Activated naive CD8-positive, alpha-beta T cell treated with anti-CD3 and anti-CD28 coated beads for 36 hours (primary cell): Measurements from ENCODE around the gene CES2. TPM values are rescaled to one million over a fixed set of nuclear protein-coding genes. Genes with fewer than 3 reads are reported as not detected.
"Not testable (repeated sequence)": the region's sequence is repeated elsewhere in the genome, so short reads cannot be mapped to it uniquely, and the experiment has no call there.

ENCODE experiments used
- DNase-seq: peaks from one replicate; pipeline ENCODE4 v3.0.0; 2021
- H3K27ac Mint-ChIP-seq: one replicate; pipeline ENCODE4 v1.8.0; 2022; ENCODE audit warnings: mild to moderate bottlenecking, moderate library complexity, mixed read lengths
- H3K27me3 Mint-ChIP-seq: one replicate; pipeline ENCODE4 v1.8.0; 2022; ENCODE audit warnings: mild to moderate bottlenecking, mixed read lengths
- H3K36me3 Mint-ChIP-seq: one replicate; pipeline ENCODE4 v1.8.0; 2021; ENCODE audit warnings: mild to moderate bottlenecking, mixed read lengths
- H3K4me1 Mint-ChIP-seq: one replicate; pipeline ENCODE4 v1.8.0; 2021; ENCODE audit warnings: mixed read lengths
- H3K4me3 Mint-ChIP-seq: one replicate; pipeline ENCODE4 v1.8.0; 2022; ENCODE audit warnings: mild to moderate bottlenecking, moderate library complexity, mixed read lengths
- H3K9me3 Mint-ChIP-seq: one replicate; pipeline ENCODE4 v1.8.0; 2022; ENCODE audit warnings: mixed read lengths
- total RNA-seq, 2 experiments: library from RNA; stranded (reverse); gene quantifications; one replicate each; pipeline ENCODE4 v1.2.3, GENCODE V29; 2021

CES2 gene
- total RNA-seq, 2 experiments from 2014 or later, result 23.3 to 24.9 TPM

DNA sequence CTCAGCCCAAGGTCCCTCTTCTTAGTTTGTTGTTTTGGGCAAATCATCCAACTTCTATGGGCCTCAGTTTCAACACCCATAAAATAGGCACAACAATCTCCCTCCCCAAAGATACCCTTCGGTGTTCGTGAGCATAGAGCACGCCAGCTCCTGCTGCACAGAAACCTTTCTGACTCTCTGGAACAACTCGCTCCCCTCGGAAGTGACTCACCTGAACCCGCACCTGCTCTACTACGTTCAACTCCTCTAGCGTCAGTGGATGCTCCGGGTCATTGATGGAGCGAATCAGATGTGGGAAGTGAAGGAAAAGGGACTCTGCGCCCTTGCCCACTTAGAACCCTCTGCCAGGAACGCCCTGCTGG lies 1.6 kb upstream of the CES2 start:
- Mint-ChIP-seq H3K4me3 (peak overlapping the region; percentile 97), H3K36me3 (peaks cover 30% of the 10 kb centered on the region), H3K4me1 (peaks cover 38% of the 10 kb centered on the region), H3K27ac (peak overlapping the region; percentile 99), H3K9me3 (no peaks in the 10 kb centered on the region), H3K27me3 (no peaks in the 10 kb centered on the region)
- DNase-seq, result no peak

DNA sequence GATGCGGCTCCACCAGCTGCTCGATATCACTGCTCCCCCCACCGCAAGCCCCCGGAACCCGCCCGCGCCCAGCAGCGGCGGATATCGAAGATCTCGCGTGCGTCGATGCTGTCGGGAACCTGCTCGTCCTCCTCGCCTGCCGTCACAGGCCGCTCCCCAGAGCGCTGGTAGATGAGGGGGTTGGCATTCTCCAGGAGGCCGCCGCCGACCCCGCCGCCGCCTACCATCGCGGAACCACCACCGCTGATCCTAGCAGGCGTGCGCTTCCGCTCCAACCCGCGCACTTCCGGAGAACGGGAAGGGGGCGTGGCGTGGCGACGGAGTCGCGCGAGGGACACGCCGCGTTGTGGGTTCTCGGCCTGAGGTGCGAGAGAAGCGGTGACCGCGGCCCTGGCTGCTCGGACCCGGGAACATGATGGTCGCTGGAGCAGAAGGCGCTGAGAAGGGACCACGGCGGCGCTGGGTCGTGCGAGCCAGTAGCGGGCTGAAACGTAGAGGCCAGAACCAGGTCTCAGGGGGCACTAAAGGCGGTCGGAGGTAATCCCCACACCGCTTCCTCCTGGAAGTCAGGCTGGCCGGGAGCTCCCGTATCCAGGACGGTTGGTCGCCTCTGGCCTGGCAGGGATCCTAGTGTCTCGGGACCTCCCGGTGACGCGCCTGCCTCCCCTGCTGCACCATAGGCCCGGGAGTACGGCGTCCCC lies 1.0 kb upstream of the CES2 start, which contains the start of gene CIAO2B:
Gene CIAO2B (minus strand): TSS at position 265 of the 701 bp plus-strand sequence. CDS start 38 bp downstream, at position 227.
- Mint-ChIP-seq H3K4me1 (peaks cover 38% of the 10 kb centered on the region), H3K36me3 (peaks cover 30% of the 10 kb centered on the region), H3K27me3 (no peaks in the 10 kb centered on the region), H3K4me3 (peak within 1 kb of the TSS; percentile 97), H3K27ac (peak within 1 kb of the TSS; percentile 99), H3K9me3 (no peaks in the 10 kb centered on the region)
- DNase-seq, result peak; percentile 92

DNA sequence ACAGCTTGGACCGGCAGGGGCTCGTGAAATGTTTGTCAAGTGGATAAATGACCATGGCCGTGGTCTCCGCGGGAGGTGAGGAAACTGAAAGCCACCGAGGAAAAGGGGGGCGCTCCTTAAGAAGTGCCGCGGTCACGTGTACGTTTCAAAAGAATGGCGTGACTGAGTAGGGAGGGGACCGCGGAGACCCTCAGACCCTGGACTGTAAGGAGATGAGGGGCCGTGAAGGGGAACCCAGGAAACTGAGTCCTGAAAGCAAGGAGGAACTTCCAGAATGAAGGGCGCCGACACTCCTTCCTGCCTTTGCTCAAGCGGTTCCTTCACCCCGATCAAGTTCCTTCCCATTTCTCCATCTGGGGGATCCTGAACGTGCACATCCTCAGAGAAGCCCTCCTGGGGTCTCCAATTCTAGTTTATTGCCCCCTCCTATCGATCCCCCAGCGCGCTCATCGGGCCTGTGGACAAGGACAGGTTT lies 440 bp upstream of the CES2 start:
- Mint-ChIP-seq H3K36me3 (peaks cover 30% of the 10 kb centered on the region), H3K4me1 (peaks cover 38% of the 10 kb centered on the region), H3K27ac (peak overlapping the region; percentile 99), H3K4me3 (peak overlapping the region; percentile 97)
- H3K9me3 Mint-ChIP-seq, DNase-seq, H3K27me3 Mint-ChIP-seq: not testable (repeated sequence)

DNA sequence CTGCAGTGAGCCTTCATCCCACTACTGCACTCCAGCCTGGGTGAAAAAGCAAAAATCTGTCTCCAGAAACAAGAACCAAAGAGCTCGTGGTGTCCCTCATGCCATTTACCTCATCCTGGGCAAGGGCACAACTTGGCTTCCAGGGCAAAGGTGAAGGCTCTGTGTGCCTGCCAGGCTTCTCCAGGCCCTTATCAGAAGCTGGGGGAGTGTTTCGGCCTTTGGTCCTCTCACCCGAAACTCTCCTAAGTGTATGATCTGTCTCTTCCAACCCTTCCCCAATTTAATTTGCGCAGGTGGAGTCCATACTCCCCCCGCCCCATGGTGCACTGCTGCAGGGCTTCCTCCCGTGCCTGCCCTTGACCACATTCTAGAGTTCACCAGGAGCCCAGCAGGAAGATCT lies 1.1 kb downstream of the CES2 start:
- Mint-ChIP-seq H3K27ac (peak overlapping the region; percentile 12), H3K9me3 (no peaks in the 10 kb centered on the region), H3K4me1 (peaks cover 38% of the 10 kb centered on the region), H3K4me3 (peak overlapping the region; percentile 32), H3K36me3 (peaks cover 30% of the 10 kb centered on the region), H3K27me3 (no peaks in the 10 kb centered on the region)
- DNase-seq, result no peak

DNA sequence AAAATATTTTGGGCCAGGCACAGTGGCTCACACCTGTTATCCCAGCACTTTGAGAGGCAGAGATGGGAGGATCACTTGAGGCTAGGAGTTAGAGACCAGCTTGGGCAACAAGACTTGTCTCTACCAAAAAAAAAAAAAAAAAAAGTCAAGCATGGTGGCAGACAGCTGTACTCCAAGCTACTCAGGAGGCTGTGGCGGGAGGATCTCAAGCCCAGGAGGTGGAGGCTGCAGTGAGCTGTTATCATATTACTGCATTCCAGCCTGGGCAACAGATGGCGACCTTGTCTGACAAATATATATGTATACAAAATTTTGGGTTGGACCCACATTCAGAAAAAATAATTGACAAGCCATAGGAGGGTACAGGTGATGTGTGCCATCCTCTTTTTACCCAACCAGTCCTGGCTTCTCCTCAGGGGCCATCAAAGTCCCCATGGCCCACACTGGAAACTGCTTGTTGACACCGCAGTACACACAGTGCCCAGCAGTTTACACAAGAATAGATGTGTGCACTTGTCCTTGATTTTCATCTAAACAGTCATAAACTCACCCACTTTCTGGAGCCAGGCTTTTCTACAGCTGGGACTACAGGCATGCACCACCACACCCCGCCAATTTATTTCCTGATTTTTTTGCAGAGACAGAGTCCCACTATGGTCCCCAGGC lies 1.7 kb downstream of the CES2 start:
- Mint-ChIP-seq H3K36me3 (peaks cover 30% of the 10 kb centered on the region), H3K9me3 (no peaks in the 10 kb centered on the region), H3K27ac (peak overlapping the region; percentile 14), H3K4me3 (peak overlapping the region; percentile 32), H3K4me1 (peaks cover 34% of the 10 kb centered on the region), H3K27me3 (no peaks in the 10 kb centered on the region)
- DNase-seq, result no peak

DNA sequence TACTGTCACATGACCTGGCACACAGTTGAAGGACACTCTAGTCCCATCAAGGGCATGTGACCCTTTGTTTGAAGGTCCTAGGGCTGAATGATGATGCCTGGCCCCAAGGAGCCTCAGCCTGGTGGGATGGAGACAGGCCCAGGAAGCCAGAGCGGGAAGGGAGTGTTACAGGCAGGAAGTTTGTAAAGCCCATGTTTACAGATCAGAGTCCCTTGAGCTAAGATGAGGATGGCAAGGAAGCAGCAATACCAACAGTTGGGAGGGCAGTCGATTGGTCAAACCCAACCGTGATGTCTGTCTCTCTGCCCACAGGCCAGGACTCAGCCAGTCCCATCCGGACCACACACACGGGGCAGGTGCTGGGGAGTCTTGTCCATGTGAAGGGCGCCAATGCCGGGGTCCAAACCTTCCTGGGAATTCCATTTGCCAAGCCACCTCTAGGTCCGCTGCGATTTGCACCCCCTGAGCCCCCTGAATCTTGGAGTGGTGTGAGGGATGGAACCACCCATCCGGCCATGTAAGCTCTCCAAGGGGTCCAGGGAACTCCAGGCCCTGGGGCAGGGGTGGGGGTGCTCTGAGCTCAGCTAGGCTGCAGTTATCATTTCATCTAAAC lies 2.5 kb downstream of the CES2 start:
- Mint-ChIP-seq H3K4me3 (no peak overlapping the region), H3K36me3 (peaks cover 26% of the 10 kb centered on the region), H3K9me3 (no peaks in the 10 kb centered on the region), H3K4me1 (peaks cover 26% of the 10 kb centered on the region), H3K27me3 (no peaks in the 10 kb centered on the region), H3K27ac (peak overlapping the region; percentile 14)
- DNase-seq, result no peak

DNA sequence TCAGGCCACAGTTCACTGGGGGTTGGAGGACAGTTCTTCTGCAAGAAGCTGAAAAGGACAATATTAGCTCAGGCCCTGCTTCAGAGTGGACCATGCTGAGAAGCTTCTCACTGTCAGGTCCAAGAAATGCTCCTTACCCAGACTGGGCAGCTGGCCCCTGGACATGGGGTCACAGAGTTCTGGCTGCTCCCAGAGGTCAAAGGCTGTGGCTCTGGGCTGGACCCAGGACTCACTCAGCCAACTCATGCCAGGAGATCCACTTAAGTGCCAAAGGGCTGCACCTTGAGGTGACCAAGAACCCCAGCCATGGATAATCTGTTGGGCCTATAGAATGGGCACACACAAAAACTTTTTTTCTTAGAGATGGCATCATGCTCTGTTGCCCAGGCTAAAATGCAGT lies 4.0 kb downstream of the CES2 start:
- H3K27ac Mint-ChIP-seq, result no peak overlapping the region
- H3K9me3 Mint-ChIP-seq, result no peaks in the 10 kb centered on the region
- no peak for DNase-seq
- no peak overlapping the region for H3K4me3 Mint-ChIP-seq
- H3K36me3 Mint-ChIP-seq, result peaks cover 15% of the 10 kb centered on the region
- no peaks in the 10 kb centered on the region for H3K27me3 Mint-ChIP-seq
- H3K4me1 Mint-ChIP-seq, result peaks cover 16% of the 10 kb centered on the region

DNA sequence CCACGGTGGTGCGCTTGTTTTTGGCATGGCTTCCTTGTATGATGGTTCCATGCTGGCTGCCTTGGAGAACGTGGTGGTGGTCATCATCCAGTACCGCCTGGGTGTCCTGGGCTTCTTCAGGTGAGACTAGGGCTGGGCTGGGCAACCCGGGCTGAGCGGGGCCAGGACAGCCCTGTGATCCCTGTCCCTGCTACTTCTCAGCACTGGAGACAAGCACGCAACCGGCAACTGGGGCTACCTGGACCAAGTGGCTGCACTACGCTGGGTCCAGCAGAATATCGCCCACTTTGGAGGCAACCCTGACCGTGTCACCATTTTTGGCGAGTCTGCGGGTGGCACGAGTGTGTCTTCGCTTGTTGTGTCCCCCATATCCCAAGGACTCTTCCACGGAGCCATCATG lies 4.9 kb downstream of the CES2 start:
- Mint-ChIP-seq H3K36me3 (peaks cover 12% of the 10 kb centered on the region), H3K9me3 (no peaks in the 10 kb centered on the region), H3K27me3 (no peaks in the 10 kb centered on the region)

DNA sequence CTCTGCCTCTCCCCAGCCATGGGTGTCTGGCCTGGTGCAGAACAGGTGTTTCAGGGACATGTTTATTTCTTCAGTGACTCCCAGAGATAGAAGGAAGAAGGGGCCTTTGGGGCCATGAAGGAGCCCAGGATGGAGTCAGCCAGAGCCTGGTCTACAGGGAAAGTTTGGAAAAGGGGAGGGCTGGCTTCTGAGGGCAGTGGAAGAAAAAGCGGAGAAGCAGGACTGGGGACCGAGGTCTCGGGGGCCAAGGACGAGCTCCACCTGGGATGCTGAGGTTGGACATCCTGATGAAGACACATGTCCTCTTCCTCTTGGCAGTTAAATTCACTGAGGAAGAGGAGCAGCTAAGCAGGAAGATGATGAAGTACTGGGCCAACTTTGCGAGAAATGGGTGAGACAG lies 7.7 kb downstream of the CES2 start:
- Mint-ChIP-seq H3K36me3 (peaks cover 3% of the 10 kb centered on the region), H3K9me3 (no peaks in the 10 kb centered on the region), H3K27ac (peak overlapping the region; percentile 54), H3K4me1 (peaks cover 5% of the 10 kb centered on the region), H3K4me3 (no peak overlapping the region), H3K27me3 (peaks cover under 1% of the 10 kb centered on the region)
- DNase-seq, result no peak

More for the DNA sequence above, 4.9 kb downstream of the CES2 start:
- H3K27ac Mint-ChIP-seq, result no peak overlapping the region
- peaks cover 16% of the 10 kb centered on the region for H3K4me1 Mint-ChIP-seq
- H3K4me3 Mint-ChIP-seq, result no peak overlapping the region
- no peak for DNase-seq

DNA sequence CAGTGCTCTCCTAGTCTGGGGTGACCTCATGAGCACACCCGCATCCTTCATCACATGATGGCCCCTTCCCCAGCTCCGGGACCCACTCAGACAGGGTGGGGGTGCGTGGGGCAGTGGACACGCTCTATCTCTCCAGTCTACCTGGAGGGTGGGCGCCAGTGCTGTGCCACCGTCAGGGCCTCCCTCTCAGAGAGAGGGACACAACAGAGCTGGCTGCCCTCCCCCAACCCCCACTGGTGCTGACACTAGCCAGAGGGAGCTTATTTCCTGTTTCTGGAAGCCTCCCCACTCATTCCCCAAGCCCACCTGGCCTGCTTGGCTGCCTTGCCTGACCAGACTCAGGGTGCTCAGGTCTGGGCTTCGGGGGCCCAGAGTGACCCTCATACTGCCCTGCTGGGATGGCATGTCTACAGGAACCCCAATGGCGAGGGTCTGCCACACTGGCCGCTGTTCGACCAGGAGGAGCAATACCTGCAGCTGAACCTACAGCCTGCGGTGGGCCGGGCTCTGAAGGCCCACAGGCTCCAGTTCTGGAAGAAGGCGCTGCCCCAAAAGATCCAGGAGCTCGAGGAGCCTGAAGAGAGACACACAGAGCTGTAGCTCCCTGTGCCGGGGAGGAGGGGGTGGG lies 8.2 kb downstream of the CES2 start:
- H3K36me3 Mint-ChIP-seq, result peaks cover 3% of the 10 kb centered on the region
- peaks cover 11% of the 10 kb centered on the region for H3K4me1 Mint-ChIP-seq
- no peak overlapping the region for H3K4me3 Mint-ChIP-seq
- H3K27ac Mint-ChIP-seq, result no peak overlapping the region
- H3K27me3 Mint-ChIP-seq, result peaks cover 6% of the 10 kb centered on the region
- H3K9me3 Mint-ChIP-seq, result no peaks in the 10 kb centered on the region
- DNase-seq, result no peak

DNA sequence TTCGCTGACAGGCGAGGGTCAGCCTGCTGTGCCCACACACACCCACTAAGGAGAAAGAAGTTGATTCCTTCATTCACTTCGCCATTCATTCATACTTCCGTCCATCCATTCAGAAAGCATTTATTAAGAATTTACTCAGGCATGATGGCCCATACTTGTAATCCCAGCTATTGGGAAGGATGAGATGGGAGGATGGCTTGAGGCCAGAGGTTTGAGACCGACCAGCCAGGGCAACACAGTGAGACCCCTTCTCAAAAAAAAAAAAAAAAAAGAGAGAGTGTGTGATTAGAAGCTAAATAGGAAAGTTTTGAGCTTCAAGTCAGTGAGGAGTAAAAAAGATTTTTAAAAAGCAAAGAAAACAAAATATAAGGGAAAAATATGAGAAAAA lies 8.7 kb downstream of the CES2 start:
- H3K27ac Mint-ChIP-seq, result no peak overlapping the region
- no peaks in the 10 kb centered on the region for H3K9me3 Mint-ChIP-seq
- peaks cover 11% of the 10 kb centered on the region for H3K27me3 Mint-ChIP-seq
- no peak overlapping the region for H3K4me3 Mint-ChIP-seq
- peaks cover 13% of the 10 kb centered on the region for H3K4me1 Mint-ChIP-seq
- DNase-seq, result no peak
- peaks cover 3% of the 10 kb centered on the region for H3K36me3 Mint-ChIP-seq

DNA sequence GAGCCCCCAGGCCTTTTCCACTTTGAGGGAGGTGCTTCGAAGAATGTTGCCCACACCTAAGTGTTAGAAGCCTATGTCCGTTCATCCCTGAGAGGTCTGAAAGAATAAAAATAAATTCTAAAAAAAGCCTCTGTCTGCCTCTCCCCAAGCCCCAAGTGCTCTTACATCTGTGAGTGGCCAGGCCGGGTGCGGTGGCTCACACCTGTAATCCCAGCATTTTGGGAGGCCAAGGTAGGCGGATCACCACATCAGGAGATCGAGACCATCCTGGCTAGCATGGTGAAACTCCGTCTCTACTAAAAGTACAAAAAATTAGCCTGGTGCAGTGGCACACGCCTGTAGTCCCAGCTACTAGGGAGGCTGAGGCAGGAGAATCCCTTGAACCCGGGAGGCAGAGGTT lies 9.7 kb downstream of the CES2 start:
- H3K27ac Mint-ChIP-seq, result peak overlapping the region; percentile 16
- not testable (repeated sequence) for H3K36me3 Mint-ChIP-seq, DNase-seq, H3K9me3 Mint-ChIP-seq, H3K4me3 Mint-ChIP-seq
- H3K4me1 Mint-ChIP-seq, result peaks cover 16% of the 10 kb centered on the region
- H3K27me3 Mint-ChIP-seq, result peaks cover 21% of the 10 kb centered on the region

DNA sequence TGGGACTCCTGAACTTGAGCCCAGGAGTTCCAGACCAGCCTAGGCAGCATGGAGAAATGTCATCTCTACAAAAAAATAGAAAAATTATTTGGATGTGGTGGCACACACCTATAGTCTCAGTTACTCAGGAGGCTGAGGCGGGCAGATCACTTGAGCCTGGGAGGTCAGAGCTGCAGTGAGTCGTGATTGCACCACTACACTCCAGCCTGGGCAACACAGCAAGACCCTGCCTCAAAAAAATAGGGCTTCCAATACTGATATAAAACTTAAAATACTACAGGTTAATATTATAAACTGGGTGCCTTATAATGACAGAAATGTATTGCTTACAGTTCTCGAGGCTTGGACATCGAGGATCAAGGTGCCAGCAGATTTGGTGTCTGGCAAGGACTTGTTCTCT lies 10.6 kb downstream of the CES2 start:
- H3K9me3 Mint-ChIP-seq, result no peaks in the 10 kb centered on the region
- peaks cover 28% of the 10 kb centered on the region for H3K27me3 Mint-ChIP-seq
- peaks cover 3% of the 10 kb centered on the region for H3K36me3 Mint-ChIP-seq
- peaks cover 20% of the 10 kb centered on the region for H3K4me1 Mint-ChIP-seq
- no peak for DNase-seq
- H3K4me3 Mint-ChIP-seq, result no peak overlapping the region
- no peak overlapping the region for H3K27ac Mint-ChIP-seq

DNA sequence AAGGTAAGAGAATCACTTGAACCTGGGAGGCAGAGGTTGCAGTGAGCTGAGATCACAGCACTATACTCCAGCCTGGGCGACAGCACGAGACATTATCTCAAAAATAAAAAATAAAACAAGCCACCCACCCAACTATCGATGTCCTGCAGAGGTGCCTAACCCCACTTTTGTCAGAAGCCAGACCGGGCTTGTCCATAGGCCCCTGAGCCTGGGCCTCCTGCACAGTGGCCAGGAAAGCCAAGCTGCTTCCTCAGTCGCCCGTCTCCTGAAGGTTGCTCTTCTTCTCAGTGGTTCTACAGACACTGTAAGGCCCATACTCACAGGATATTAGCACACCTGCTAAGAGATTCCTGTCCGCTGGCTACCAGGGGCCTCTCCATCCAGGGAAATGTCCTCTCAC lies 11.2 kb downstream of the CES2 start:
- DNase-seq, result no peak
- Mint-ChIP-seq H3K27ac (no peak overlapping the region), H3K36me3 (peaks cover 3% of the 10 kb centered on the region), H3K4me3 (no peak overlapping the region), H3K9me3 (no peaks in the 10 kb centered on the region), H3K27me3 (peaks cover 34% of the 10 kb centered on the region), H3K4me1 (peaks cover 20% of the 10 kb centered on the region)

DNA sequence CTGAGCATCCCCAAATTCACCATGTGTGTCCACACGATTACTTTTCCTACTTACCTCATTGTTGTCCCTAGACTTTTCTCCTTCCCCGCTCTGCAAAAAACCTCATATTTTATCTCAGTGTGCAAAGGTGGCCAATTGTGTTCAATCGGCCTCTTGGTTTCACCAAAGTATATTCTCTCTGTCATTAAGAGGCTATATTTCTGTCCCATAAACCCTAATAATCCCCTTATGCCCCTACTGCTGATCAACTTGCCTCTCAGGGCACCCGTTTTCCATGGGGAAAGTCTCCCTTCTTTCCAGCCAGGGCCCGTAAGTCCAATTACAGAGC lies 11.6 kb downstream of the CES2 start:
- Mint-ChIP-seq H3K36me3 (peaks cover 3% of the 10 kb centered on the region), H3K27me3 (peaks cover 38% of the 10 kb centered on the region), H3K4me1 (peaks cover 20% of the 10 kb centered on the region), H3K27ac (no peak overlapping the region), H3K9me3 (no peaks in the 10 kb centered on the region), H3K4me3 (no peak overlapping the region)
- no peak for DNase-seq
